DND-41 (cell line): ENCODE data around the gene IGLL1.
"Not testable (repeated sequence)": the region's sequence is repeated elsewhere in the genome, so short reads cannot be mapped to it uniquely, and the experiment has no call there.

Source experiments
- CTCF ChIP-seq: IDR thresholded peaks from 2 replicates; pipeline ENCODE4 v1.5.1; 2012; ENCODE audit warnings: borderline replicate concordance, low read length, moderate library complexity, mild to moderate bottlenecking; ENCODE audit not compliant: poor library complexity, severe bottlenecking; ENCODE audit errors: extremely low read depth
- EZH2 ChIP-seq: IDR thresholded peaks from 3 replicates; pipeline ENCODE4 v1.6.1; 2012; ENCODE audit warnings: borderline replicate concordance, low read depth, mild to moderate bottlenecking, moderate library complexity, low read length, inconsistent platforms; ENCODE audit not compliant: severe bottlenecking

GRCh38 chr22:23543506-23544000 lies 36.5 kb downstream of the IGLL1 start:
- TF ChIP-seq CTCF, EZH2: not testable (repeated sequence)
